Mononuclear cell (primary cell): ENCODE measurements around the gene ZNF212. TPM values are rescaled to one million over a fixed set of nuclear protein-coding genes. Genes with fewer than 3 reads are reported as not detected.
"Not testable (repeated sequence)": the region's sequence is repeated elsewhere in the genome, so short reads cannot be mapped to it uniquely, and the experiment has no call there.

ENCODE experiments used
- H3K27me3 ChIP-seq: 2 replicates; pipeline ENCODE4 v1.6.0; 2011; ENCODE audit warnings: low read length, control low read depth; ENCODE audit not compliant: insufficient read depth
- H3K4me1 ChIP-seq: 2 replicates; pipeline ENCODE4 v1.5.1; 2011; ENCODE audit warnings: mild to moderate bottlenecking, low read length, control low read depth; ENCODE audit not compliant: insufficient read depth
- H3K4me3 ChIP-seq: 2 replicates; pipeline ENCODE4 v1.5.1; 2011; ENCODE audit warnings: mild to moderate bottlenecking, low read length, moderate library complexity
- H3K9me3 ChIP-seq: 2 replicates; pipeline ENCODE4 v1.5.1; 2011; ENCODE audit warnings: low read depth, mild to moderate bottlenecking, control low read depth, low read length
- total RNA-seq: library from RNA; depleted of rRNA; stranded (reverse); fragments of >200 nt; gene quantifications from one replicate; pipeline ENCODE4 v1.2.3, GENCODE V29; 2012

ZNF212 gene
- total RNA-seq, 1 donor = 9.2 TPM

GRCh38 chr7:149209518-149210269 lies 29.8 kb upstream of the ZNF212 start:
- H3K4me1 ChIP-seq = no peaks in the 10 kb centered on the region
- H3K9me3 ChIP-seq = no peaks in the 10 kb centered on the region
- H3K4me3 ChIP-seq = no peak overlapping the region
- H3K27me3 ChIP-seq = no peaks in the 10 kb centered on the region

GRCh38 chr7:149210551-149210950 lies 28.9 kb upstream of the ZNF212 start:
- H3K4me1 ChIP-seq = no peaks in the 10 kb centered on the region
- H3K4me3 ChIP-seq = no peak overlapping the region
- no peaks in the 10 kb centered on the region for H3K9me3 ChIP-seq
- H3K27me3 ChIP-seq = no peaks in the 10 kb centered on the region

- no peaks in the 10 kb centered on the region for H3K27me3 ChIP-seq
- no peaks in the 10 kb centered on the region for H3K9me3 ChIP-seq
- no peak overlapping the region for H3K4me3 ChIP-seq
- H3K4me1 ChIP-seq = no peaks in the 10 kb centered on the region
Observed at GRCh38 chr7:149214020-149214720, 25.3 kb upstream of the ZNF212 start.

- H3K27me3 ChIP-seq = no peaks in the 10 kb centered on the region
- no peaks in the 10 kb centered on the region for H3K9me3 ChIP-seq
- H3K4me3 ChIP-seq = no peak overlapping the region
- H3K4me1 ChIP-seq = no peaks in the 10 kb centered on the region
Observed at GRCh38 chr7:149216402-149216801, 23.0 kb upstream of the ZNF212 start.

GRCh38 chr7:149217570-149217969 lies 21.9 kb upstream of the ZNF212 start:
- Histone ChIP-seq H3K27me3 (no peaks in the 10 kb centered on the region), H3K4me3 (no peak overlapping the region), H3K9me3 (no peaks in the 10 kb centered on the region), H3K4me1 (no peaks in the 10 kb centered on the region)

- no peaks in the 10 kb centered on the region for H3K9me3 ChIP-seq
- H3K27me3 ChIP-seq = no peaks in the 10 kb centered on the region
Observed at GRCh38 chr7:149218469-149219420, 20.7 kb upstream of the ZNF212 start.

GRCh38 chr7:149220534-149220933 lies 18.9 kb upstream of the ZNF212 start:
- no peaks in the 10 kb centered on the region for H3K9me3 ChIP-seq
- H3K4me1 ChIP-seq = no peaks in the 10 kb centered on the region
- no peaks in the 10 kb centered on the region for H3K27me3 ChIP-seq
- H3K4me3 ChIP-seq = no peak overlapping the region

More at GRCh38 chr7:149218469-149219420, 20.7 kb upstream of the ZNF212 start:
- Histone ChIP-seq H3K4me3 (no peak overlapping the region), H3K4me1 (no peaks in the 10 kb centered on the region)

GRCh38 chr7:149223176-149223575 lies 16.3 kb upstream of the ZNF212 start:
- Histone ChIP-seq H3K27me3 (no peaks in the 10 kb centered on the region), H3K4me3 (no peak overlapping the region), H3K9me3 (no peaks in the 10 kb centered on the region), H3K4me1 (no peaks in the 10 kb centered on the region)

- H3K27me3 ChIP-seq = no peaks in the 10 kb centered on the region
- no peaks in the 10 kb centered on the region for H3K9me3 ChIP-seq
- H3K4me3 ChIP-seq = no peak overlapping the region
- no peaks in the 10 kb centered on the region for H3K4me1 ChIP-seq
Observed at GRCh38 chr7:149223761-149224160, 15.7 kb upstream of the ZNF212 start.

- Histone ChIP-seq H3K27me3 (no peaks in the 10 kb centered on the region), H3K4me1 (no peaks in the 10 kb centered on the region), H3K4me3 (no peak overlapping the region), H3K9me3 (no peaks in the 10 kb centered on the region)
Observed at GRCh38 chr7:149224352-149224751, 15.1 kb upstream of the ZNF212 start.

GRCh38 chr7:149225106-149225505 lies 14.3 kb upstream of the ZNF212 start:
- no peak overlapping the region for H3K4me3 ChIP-seq
- no peaks in the 10 kb centered on the region for H3K4me1 ChIP-seq
- no peaks in the 10 kb centered on the region for H3K9me3 ChIP-seq
- no peaks in the 10 kb centered on the region for H3K27me3 ChIP-seq

GRCh38 chr7:149225656-149226055 lies 13.8 kb upstream of the ZNF212 start:
- Histone ChIP-seq H3K4me3 (no peak overlapping the region), H3K9me3 (no peaks in the 10 kb centered on the region), H3K4me1 (no peaks in the 10 kb centered on the region), H3K27me3 (no peaks in the 10 kb centered on the region)

- H3K27me3 ChIP-seq, H3K4me3 ChIP-seq, H3K4me1 ChIP-seq, H3K9me3 ChIP-seq: not testable (repeated sequence)
Observed at GRCh38 chr7:149226366-149226765, 13.1 kb upstream of the ZNF212 start.

- H3K27me3 ChIP-seq = no peaks in the 10 kb centered on the region
- H3K4me1 ChIP-seq = no peaks in the 10 kb centered on the region
- no peaks in the 10 kb centered on the region for H3K9me3 ChIP-seq
- H3K4me3 ChIP-seq = no peak overlapping the region
Observed at GRCh38 chr7:149226840-149227494, 12.5 kb upstream of the ZNF212 start.
